GM12878 (cell line): Measurements from ENCODE around the gene SRPK3. TPM values are rescaled to one million over a fixed set of nuclear protein-coding genes. Genes with fewer than 3 reads are reported as not detected.

ENCODE experiments used
- ATAC-seq: fragments of 200-7000 bp; cut with Tn5 transposase; 3 replicates; pipeline ENCODE4 v1.9.1; 2020; ENCODE audit warnings: mild to moderate bottlenecking, moderate library complexity
- BruUV-seq: library from RNA; stranded (reverse); fragments of 400-500 nt; replicated peaks from 2 replicates; lab custom pipeline; 2021; lab: Mats Ljungman, UMichigan
- CTCF ChIA-PET: fragments of 300-600 bp; sonication (Branson Sonifier 250); formaldehyde crosslinking; extraction: SDS; loops from one replicate; lab custom pipeline; 2021; ENCODE audit warnings: inconsistent platforms; lab: Yijun Ruan, JAX
- POLR2A ChIA-PET: fragments of 350-600 bp; formaldehyde crosslinking; extraction: SDS; loops from one replicate; lab custom pipeline; 2021; ENCODE audit warnings: inconsistent platforms; lab: Charles Lee
- RAD21 ChIA-PET: fragments of 300-600 bp; sonication (Branson Sonifier 250); formaldehyde crosslinking; loops from one replicate; lab custom pipeline; 2023; ENCODE audit warnings: antibody characterized with exemption; ENCODE audit not compliant: unreplicated experiment; lab: Charles Lee
- SMC1A ChIA-PET: fragments of 300-600 bp; sonication (Branson Sonifier 250); formaldehyde crosslinking; loops from one replicate; lab custom pipeline; 2023; ENCODE audit not compliant: unreplicated experiment, uncharacterized antibody; lab: Charles Lee
- DNase-seq: peaks from one replicate; pipeline ENCODE4 v3.0.0-alpha.2; 2011; ENCODE audit warnings: low read depth, low spot score
- FAIRE-seq: peaks from 3 replicates; lab custom pipeline; 2011; peaks lifted over from hg19 to GRCh38; lab: Jason Lieb, UNC
- H2AFZ ChIP-seq: 2 replicates; pipeline ENCODE4 v1.6.0; 2011; ENCODE audit warnings: low read depth, low read length, control low read depth; ENCODE audit not compliant: control insufficient read depth
- H3K27ac ChIP-seq: 2 replicates; pipeline ENCODE4 v1.5.1; 2011; ENCODE audit warnings: control low read depth; ENCODE audit not compliant: control insufficient read depth, insufficient read depth
- H3K27me3 ChIP-seq, 2 experiments: replicated peaks in 1 of 2; 2 replicates each; pipeline versions ENCODE4 v1.6.0 to v1.6.1; 2011; ENCODE audit warnings: low read length in 1 of 2; ENCODE audit not compliant: control insufficient read depth in 2 of 2, insufficient read depth in 2 of 2
- H3K36me3 ChIP-seq, 2 experiments: 2 replicates each; pipeline ENCODE4 v1.5.1; 2011; ENCODE audit warnings: low read length in 1 of 2; ENCODE audit not compliant: control insufficient read depth in 2 of 2, insufficient read depth in 2 of 2
- H3K4me1 ChIP-seq: 2 replicates; pipeline ENCODE4 v1.6.1; 2011; ENCODE audit warnings: mild to moderate bottlenecking, low read length, moderate library complexity, mixed read lengths; ENCODE audit not compliant: control insufficient read depth, insufficient read depth
- H3K4me2 ChIP-seq: 2 replicates; pipeline ENCODE4 v1.6.0; 2011; ENCODE audit warnings: control low read depth; ENCODE audit not compliant: control insufficient read depth, insufficient read depth
- H3K4me3 ChIP-seq: fragments of 200-600 bp; sonication (generic); 2 replicates; pipeline ENCODE4 v1.5.1; 2016
- H3K79me2 ChIP-seq: 2 replicates; pipeline ENCODE4 v1.6.0; 2011; ENCODE audit warnings: low read length; ENCODE audit not compliant: control insufficient read depth, insufficient read depth
- H3K9ac ChIP-seq: 2 replicates; pipeline ENCODE4 v1.8.0; 2011; ENCODE audit warnings: low read length, control low read depth, mixed read lengths; ENCODE audit not compliant: control insufficient read depth, insufficient read depth
- H3K9me3 ChIP-seq: replicated peaks from 3 replicates; pipeline ENCODE4 v1.5.1; 2011; ENCODE audit warnings: mild to moderate bottlenecking, low read length; ENCODE audit not compliant: control insufficient read depth, insufficient read depth
- H4K20me1 ChIP-seq: 2 replicates; pipeline ENCODE4 v1.6.0; 2011; ENCODE audit not compliant: control insufficient read depth, insufficient read depth
- CBX3 ChIP-seq: fragments of 200-600 bp; sonication (generic); IDR thresholded peaks from 2 replicates; pipeline ENCODE4 v1.6.1; 2016; ENCODE audit warnings: low read depth, borderline replicate concordance
- FOXK2 ChIP-seq: fragments of 450-650 bp; IDR thresholded peaks from 2 replicates; pipeline ENCODE4 v1.6.1; 2017; ENCODE audit warnings: mild to moderate bottlenecking, moderate library complexity
- HDAC6 ChIP-seq: fragments of 200-600 bp; sonication (generic); IDR thresholded peaks from one replicate; pipeline ENCODE4 v1.8.0; 2017; ENCODE audit warnings: antibody characterized with exemption; ENCODE audit not compliant: unreplicated experiment
- MTA3 ChIP-seq: IDR thresholded peaks from 2 replicates; pipeline ENCODE4 v1.6.1; 2012; ENCODE audit warnings: low read length, inconsistent platforms, borderline replicate concordance
- RCOR1 ChIP-seq: conservative IDR thresholded peaks from 2 replicates; pipeline ENCODE4 v1.6.1; 2012; ENCODE audit warnings: low read depth, low read length, improper control_type of control experiment
- SIN3A ChIP-seq: IDR thresholded peaks from 2 replicates; pipeline ENCODE4 v1.6.1; 2012; ENCODE audit warnings: low read depth, low read length, improper control_type of control experiment
- TCF3 ChIP-seq: IDR thresholded peaks from 2 replicates; pipeline ENCODE4 v1.6.1; 2012; ENCODE audit warnings: low read depth, mild to moderate bottlenecking, low read length, borderline replicate concordance; ENCODE audit not compliant: insufficient read depth
- WGBS: methylation state at CpG from one replicate; pipeline ENCODE4 v1.1.6; 2016; ENCODE audit warnings: low lambda C conversion rate; ENCODE audit not compliant: insufficient replicate concordance, insufficient coverage; ENCODE audit errors: missing lambda C conversion rate; 5-methylcytosine and 5-hydroxymethylcytosine counted together
- in situ Hi-C: fragments of 300-500 bp; cut with MboI; formaldehyde crosslinking; loops from 9 replicates; pipeline ENCODE4 v1.14.3; 2018; ENCODE audit warnings: mixed read lengths
- intact Hi-C: fragments of 100-400 bp; cut with micrococcal nuclease; formaldehyde crosslinking; loops from one replicate; pipeline ENCODE4 v1.14.2; 2022; ENCODE audit not compliant: unreplicated experiment
- polyA plus RNA-seq, 11 experiments: library from polyadenylated mRNA; depleted of rRNA in 4 of 11; unstranded in 6 of 11; stranded (reverse) in 5 of 11; fragments of >200 nt; fragmentation: Nextera tagmentation in 4 of 11; fragmentation: Illumina TruSeq in 1 of 11; extraction: Ambion mirVana in 4 of 11; extraction: Trizol in 1 of 11; gene quantifications; 1 replicate in 1 of 11; 2 replicates in 10 of 11; pipeline versions ENCODE4 v1.2.1 to v1.2.3, GENCODE V29; 2011 to 2016; ENCODE audit warnings: inconsistent platforms in 2 of 11, missing spikeins in 2 of 11, low read depth in 1 of 11
- total RNA-seq, 4 experiments: library from RNA; depleted of rRNA in 3 of 4; stranded (reverse); fragments of >200 nt in 3 of 4; fragmentation: Illumina TruSeq in 1 of 4; extraction: Trizol in 1 of 4; gene quantifications; 2 replicates each; pipeline versions ENCODE4 v1.2.1 to v1.2.3, GENCODE V29; 2013 to 2021
- TF ChIP-seq, protein P1 (sequence below): fragments of 450-650 bp; IDR thresholded peaks from 2 replicates; pipeline ENCODE4 v1.6.1; 2017; ENCODE audit warnings: low read depth, mild to moderate bottlenecking, moderate library complexity
- TF ChIP-seq, protein P2 (sequence below), 3 experiments: IDR thresholded peaks in 2 of 3; conservative IDR thresholded peaks in 1 of 3; 2 replicates each; pipeline ENCODE4 v1.5.1; 2011; ENCODE audit warnings: low read depth in 3 of 3, low read length in 3 of 3, mild to moderate bottlenecking in 3 of 3, control low read depth in 2 of 3, moderate library complexity in 2 of 3, inconsistent platforms in 1 of 3, mixed read lengths in 1 of 3; ENCODE audit not compliant: control insufficient read depth in 2 of 3, insufficient read depth in 1 of 3; ENCODE audit errors: extremely low read depth in 1 of 3
- TF ChIP-seq, protein P3 (sequence below): fragments of 450-650 bp; IDR thresholded peaks from 2 replicates; pipeline ENCODE4 v1.6.1; 2018; ENCODE audit warnings: borderline replicate concordance, mild to moderate bottlenecking; ENCODE audit not compliant: partially characterized antibody
- TF ChIP-seq, protein P4 (sequence below): IDR thresholded peaks from 2 replicates; pipeline ENCODE4 v1.6.1; 2011; ENCODE audit warnings: borderline replicate concordance, low read depth, mild to moderate bottlenecking, moderate library complexity, low read length; ENCODE audit not compliant: insufficient read depth, poor library complexity, severe bottlenecking

SRPK3 gene
- total and polyA plus RNA-seq, 10 of the 15 experiments (the other 5 are each of a cell fraction or from before 2014, with no cell fraction given): 0.05 to 0.19 TPM; not detected in 8

DNA sequence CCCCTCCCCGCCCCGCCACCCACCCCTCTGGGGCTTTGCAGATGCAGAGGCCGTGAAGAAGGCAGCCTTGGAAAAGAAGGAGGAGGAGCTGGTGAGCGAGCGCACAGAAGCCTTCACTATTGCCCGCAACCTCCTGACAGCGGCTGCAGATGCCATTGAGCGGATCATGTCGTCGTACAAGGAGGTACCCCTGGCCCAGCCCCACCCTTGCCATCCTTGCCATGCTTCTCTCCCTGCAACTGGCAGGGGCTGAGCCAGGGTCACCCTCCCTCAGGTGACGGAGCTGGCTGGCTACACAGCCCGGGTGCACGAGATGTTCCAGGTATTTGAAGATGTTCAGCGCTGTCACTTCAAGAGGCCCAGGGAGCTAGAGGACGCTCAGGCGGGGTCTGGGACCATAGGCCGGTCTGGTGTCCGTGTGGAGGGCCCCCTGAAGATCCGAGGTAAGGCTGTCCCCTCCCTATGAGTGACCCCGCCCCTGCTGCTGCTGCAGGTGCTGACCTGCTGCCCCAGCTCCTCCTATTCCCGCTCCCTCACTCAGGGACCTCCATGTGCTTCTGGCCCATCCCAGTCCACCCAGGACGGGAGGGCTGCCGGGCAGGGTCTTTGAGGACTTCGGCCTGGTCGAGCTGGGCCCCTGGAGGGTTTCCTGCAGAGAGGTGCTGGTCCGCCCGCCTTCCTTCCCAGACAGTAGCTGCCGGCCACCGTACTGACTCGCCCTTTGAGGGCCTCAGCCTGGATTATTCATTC lies 44.6 kb upstream of the SRPK3 start (continued):
- TF ChIP-seq, protein P1, sequence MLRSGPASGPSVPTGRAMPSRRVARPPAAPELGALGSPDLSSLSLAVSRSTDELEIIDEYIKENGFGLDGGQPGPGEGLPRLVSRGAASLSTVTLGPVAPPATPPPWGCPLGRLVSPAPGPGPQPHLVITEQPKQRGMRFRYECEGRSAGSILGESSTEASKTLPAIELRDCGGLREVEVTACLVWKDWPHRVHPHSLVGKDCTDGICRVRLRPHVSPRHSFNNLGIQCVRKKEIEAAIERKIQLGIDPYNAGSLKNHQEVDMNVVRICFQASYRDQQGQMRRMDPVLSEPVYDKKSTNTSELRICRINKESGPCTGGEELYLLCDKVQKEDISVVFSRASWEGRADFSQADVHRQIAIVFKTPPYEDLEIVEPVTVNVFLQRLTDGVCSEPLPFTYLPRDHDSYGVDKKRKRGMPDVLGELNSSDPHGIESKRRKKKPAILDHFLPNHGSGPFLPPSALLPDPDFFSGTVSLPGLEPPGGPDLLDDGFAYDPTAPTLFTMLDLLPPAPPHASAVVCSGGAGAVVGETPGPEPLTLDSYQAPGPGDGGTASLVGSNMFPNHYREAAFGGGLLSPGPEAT: no peak
- no peak for TF ChIP-seq HDAC6
- TF ChIP-seq CBX3: no peak
- no peak for TF ChIP-seq FOXK2
- no peak for TF ChIP-seq SIN3A

DNA sequence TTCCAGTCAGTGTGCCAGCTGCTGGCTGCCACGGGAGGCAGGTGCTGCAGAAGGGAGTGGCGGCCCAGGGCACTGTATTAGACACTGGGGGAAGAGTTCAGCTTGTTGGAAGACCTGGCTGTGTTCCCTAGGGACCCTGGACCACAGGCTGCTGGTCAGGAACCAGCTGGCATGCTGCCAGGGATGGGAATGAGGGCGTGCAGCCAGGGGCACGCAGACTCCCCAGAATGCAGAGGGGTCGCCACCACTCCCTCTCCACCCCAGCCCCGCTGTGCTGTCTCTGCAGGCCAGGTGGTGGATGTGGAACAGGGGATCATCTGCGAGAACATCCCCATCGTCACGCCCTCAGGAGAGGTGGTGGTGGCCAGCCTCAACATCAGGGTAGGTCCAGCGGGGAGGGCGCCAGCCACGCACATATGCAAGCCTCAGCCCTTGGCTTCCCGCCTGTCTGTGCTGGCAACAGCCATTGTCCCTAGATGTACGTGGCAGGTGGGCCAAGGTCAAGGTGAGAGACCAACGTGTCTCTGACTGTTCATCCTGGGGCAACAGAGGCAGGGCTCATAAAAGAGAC lies 43.9 kb upstream of the SRPK3 start:
- ChIA-PET SMC1A (no interaction called here), RAD21 (no interaction called here), CTCF (interaction anchor here (1.0 kb wide), 1 partner anchor 10 kb away, joined by 5 read pairs; no protein-coding TSS in a partner anchor), POLR2A (no interaction called here)
- Histone ChIP-seq H3K36me3 (no peaks in the 10 kb centered on the region), H3K4me3 (no peak overlapping the region), H3K9ac (no peak overlapping the region), H3K79me2 (no peaks in the 10 kb centered on the region), H4K20me1 (no peaks in the 10 kb centered on the region), H3K4me1 (no peaks in the 10 kb centered on the region), H3K9me3 (peaks cover under 1% of the 10 kb centered on the region; the same call in 1 of the 3 replicates), H3K27ac (no peak overlapping the region), H3K4me2 (no peak overlapping the region), H3K27me3 (no peaks in the 10 kb centered on the region), H2AFZ (no peak overlapping the region)
- DNase-seq (no peak), FAIRE-seq (no peak), ATAC-seq (no peak)
- intact Hi-C loops (no loop called here), in situ Hi-C loops (loop anchor here (10.0 kb wide), 2 partner anchors 48 to 62 kb away; partner anchors contain the start of genes PNCK and SRPK3)
- WGBS: 56% methylated on average over 14 of the region's 15 CpGs
- BruUV-seq: no TSS peak
- TF ChIP-seq RCOR1 (no peak), MTA3 (no peak), TCF3 (no peak)
- TF ChIP-seq, protein P2, sequence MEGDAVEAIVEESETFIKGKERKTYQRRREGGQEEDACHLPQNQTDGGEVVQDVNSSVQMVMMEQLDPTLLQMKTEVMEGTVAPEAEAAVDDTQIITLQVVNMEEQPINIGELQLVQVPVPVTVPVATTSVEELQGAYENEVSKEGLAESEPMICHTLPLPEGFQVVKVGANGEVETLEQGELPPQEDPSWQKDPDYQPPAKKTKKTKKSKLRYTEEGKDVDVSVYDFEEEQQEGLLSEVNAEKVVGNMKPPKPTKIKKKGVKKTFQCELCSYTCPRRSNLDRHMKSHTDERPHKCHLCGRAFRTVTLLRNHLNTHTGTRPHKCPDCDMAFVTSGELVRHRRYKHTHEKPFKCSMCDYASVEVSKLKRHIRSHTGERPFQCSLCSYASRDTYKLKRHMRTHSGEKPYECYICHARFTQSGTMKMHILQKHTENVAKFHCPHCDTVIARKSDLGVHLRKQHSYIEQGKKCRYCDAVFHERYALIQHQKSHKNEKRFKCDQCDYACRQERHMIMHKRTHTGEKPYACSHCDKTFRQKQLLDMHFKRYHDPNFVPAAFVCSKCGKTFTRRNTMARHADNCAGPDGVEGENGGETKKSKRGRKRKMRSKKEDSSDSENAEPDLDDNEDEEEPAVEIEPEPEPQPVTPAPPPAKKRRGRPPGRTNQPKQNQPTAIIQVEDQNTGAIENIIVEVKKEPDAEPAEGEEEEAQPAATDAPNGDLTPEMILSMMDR (IDR thresholded peaks at IDR 0.05 in 2 of 3, conservative IDR thresholded peaks at IDR 0.05 in 1 of 3; ENCODE audit: control insufficient read depth in 2 of 3, extremely low read depth in 1 of 3, insufficient read depth in 1 of 3, low read depth in 3 of 3, low read length in 3 of 3): no peak
- TF ChIP-seq, protein P3, sequence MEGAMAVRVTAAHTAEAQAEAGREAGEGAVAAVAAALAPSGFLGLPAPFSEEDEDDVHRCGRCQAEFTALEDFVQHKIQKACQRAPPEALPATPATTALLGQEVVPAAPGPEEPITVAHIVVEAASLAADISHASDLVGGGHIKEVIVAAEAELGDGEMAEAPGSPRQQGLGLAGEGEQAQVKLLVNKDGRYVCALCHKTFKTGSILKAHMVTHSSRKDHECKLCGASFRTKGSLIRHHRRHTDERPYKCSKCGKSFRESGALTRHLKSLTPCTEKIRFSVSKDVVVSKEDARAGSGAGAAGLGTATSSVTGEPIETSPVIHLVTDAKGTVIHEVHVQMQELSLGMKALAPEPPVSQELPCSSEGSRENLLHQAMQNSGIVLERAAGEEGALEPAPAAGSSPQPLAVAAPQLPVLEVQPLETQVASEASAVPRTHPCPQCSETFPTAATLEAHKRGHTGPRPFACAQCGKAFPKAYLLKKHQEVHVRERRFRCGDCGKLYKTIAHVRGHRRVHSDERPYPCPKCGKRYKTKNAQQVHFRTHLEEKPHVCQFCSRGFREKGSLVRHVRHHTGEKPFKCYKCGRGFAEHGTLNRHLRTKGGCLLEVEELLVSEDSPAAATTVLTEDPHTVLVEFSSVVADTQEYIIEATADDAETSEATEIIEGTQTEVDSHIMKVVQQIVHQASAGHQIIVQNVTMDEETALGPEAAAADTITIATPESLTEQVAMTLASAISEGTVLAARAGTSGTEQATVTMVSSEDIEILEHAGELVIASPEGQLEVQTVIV: no peak
- TF ChIP-seq, protein P4, sequence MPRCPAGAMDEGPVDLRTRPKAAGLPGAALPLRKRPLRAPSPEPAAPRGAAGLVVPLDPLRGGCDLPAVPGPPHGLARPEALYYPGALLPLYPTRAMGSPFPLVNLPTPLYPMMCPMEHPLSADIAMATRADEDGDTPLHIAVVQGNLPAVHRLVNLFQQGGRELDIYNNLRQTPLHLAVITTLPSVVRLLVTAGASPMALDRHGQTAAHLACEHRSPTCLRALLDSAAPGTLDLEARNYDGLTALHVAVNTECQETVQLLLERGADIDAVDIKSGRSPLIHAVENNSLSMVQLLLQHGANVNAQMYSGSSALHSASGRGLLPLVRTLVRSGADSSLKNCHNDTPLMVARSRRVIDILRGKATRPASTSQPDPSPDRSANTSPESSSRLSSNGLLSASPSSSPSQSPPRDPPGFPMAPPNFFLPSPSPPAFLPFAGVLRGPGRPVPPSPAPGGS: no peak
